AG04450 (cell line): ENCODE data around the gene SLC29A3. TPM values are rescaled to one million over a fixed set of nuclear protein-coding genes. Genes with fewer than 3 reads are reported as not detected.
"Not testable (repeated sequence)": the region's sequence is repeated elsewhere in the genome, so short reads cannot be mapped to it uniquely, and the experiment has no call there.

Experiments
- CTCF ChIA-PET: fragments of 300-600, 350-600 bp; formaldehyde crosslinking; extraction: SDS; loops from one replicate; lab custom pipeline; 2022; ENCODE audit warnings: antibody characterized with exemption, inconsistent platforms; lab: Charles Lee
- POLR2A ChIA-PET: fragments of 350-600 bp; formaldehyde crosslinking; extraction: SDS; loops from one replicate; lab custom pipeline; 2021; ENCODE audit warnings: antibody characterized with exemption, inconsistent platforms; lab: Yijun Ruan, JAX
- DNase-seq: peaks from one replicate; pipeline ENCODE4 v3.0.0-alpha.2; 2011; ENCODE audit warnings: low read depth, low spot score
- H3K27ac ChIP-seq: one replicate; pipeline ENCODE4 v1.5.1; 2012; ENCODE audit warnings: low read depth, low read length, control low read depth
- H3K27me3 ChIP-seq: one replicate; pipeline ENCODE4 v1.6.0; 2012; ENCODE audit warnings: low read length; ENCODE audit not compliant: control insufficient read depth, insufficient read depth
- H3K4me3 ChIP-seq: 2 replicates; pipeline ENCODE4 v1.5.1; 2011; ENCODE audit warnings: mild to moderate bottlenecking, low read depth, low read length, control low read depth
- H3K9me3 ChIP-seq: 2 replicates; pipeline ENCODE4 v1.5.1; 2012; ENCODE audit warnings: low read length; ENCODE audit not compliant: control insufficient read depth, insufficient read depth
- polyA plus RNA-seq: library from polyadenylated mRNA; depleted of rRNA; stranded (reverse); fragments of >200 nt; gene quantifications from 2 replicates; pipeline ENCODE4 v1.2.3, GENCODE V29; 2011
- TF ChIP-seq, protein P1 (sequence below): IDR thresholded peaks from 2 replicates; pipeline ENCODE4 v1.5.1; 2011; ENCODE audit warnings: low read depth, low read length, control low read depth, inconsistent platforms

Gene SLC29A3
- polyA plus RNA-seq, 1 experiment = 2.4 TPM

- Histone ChIP-seq H3K27ac (no peak overlapping the region), H3K9me3 (no peaks in the 10 kb centered on the region), H3K4me3 (no peak overlapping the region), H3K27me3 (peaks cover 6% of the 10 kb centered on the region)
- ChIA-PET CTCF (no interaction called here), POLR2A (no interaction called here)
- TF ChIP-seq, protein P1, sequence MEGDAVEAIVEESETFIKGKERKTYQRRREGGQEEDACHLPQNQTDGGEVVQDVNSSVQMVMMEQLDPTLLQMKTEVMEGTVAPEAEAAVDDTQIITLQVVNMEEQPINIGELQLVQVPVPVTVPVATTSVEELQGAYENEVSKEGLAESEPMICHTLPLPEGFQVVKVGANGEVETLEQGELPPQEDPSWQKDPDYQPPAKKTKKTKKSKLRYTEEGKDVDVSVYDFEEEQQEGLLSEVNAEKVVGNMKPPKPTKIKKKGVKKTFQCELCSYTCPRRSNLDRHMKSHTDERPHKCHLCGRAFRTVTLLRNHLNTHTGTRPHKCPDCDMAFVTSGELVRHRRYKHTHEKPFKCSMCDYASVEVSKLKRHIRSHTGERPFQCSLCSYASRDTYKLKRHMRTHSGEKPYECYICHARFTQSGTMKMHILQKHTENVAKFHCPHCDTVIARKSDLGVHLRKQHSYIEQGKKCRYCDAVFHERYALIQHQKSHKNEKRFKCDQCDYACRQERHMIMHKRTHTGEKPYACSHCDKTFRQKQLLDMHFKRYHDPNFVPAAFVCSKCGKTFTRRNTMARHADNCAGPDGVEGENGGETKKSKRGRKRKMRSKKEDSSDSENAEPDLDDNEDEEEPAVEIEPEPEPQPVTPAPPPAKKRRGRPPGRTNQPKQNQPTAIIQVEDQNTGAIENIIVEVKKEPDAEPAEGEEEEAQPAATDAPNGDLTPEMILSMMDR = no peak
- no peak for DNase-seq
Observed at GRCh38 chr10:71353639-71354038, 34.6 kb downstream of the SLC29A3 start.

DNA sequence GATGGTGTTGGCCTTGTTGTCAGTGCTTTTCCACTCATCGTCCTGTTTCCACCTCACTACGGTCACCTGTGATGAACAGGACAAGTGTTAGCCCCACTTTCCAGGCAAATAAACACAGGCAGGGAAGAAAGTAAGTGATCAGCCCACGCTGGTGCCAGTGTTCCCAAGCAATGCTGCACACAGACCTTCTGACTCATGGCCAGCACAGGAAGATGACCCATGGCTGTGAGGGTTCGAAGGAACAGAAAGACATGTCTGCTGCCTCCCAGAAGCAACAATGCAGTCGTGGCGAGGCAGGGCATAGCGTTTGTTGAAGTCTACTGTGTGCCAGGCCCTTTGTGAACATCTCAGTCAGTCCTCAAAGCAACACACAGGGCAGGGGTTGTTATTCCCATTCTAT, 35.7 kb downstream of the SLC29A3 start:
- peaks cover 6% of the 10 kb centered on the region for H3K27me3 ChIP-seq
- TF ChIP-seq, protein P1 = no peak
- DNase-seq = no peak
- ChIA-PET POLR2A (no interaction called here), CTCF (no interaction called here)
- H3K27ac ChIP-seq = no peak overlapping the region
- H3K9me3 ChIP-seq = no peaks in the 10 kb centered on the region
- no peak overlapping the region for H3K4me3 ChIP-seq

GRCh38 chr10:71355886-71356285, 36.8 kb downstream of the SLC29A3 start:
- CTCF ChIA-PET = interaction anchor here (0.7 kb wide), 1 partner anchor 41 kb away, joined by 3 read pairs; no protein-coding TSS in a partner anchor
- no peak for DNase-seq
- no peaks in the 10 kb centered on the region for H3K9me3 ChIP-seq
- TF ChIP-seq, protein P1 = no peak
- no peak overlapping the region for H3K27ac ChIP-seq
- H3K4me3 ChIP-seq = no peak overlapping the region
- POLR2A ChIA-PET = no interaction called here
- peaks cover 2% of the 10 kb centered on the region for H3K27me3 ChIP-seq

GRCh38 chr10:71357792-71358265, 38.8 kb downstream of the SLC29A3 start:
- POLR2A ChIA-PET = no interaction called here
- no peak overlapping the region for H3K27ac ChIP-seq
- CTCF ChIA-PET = no interaction called here

GRCh38 chr10:71358277-71358676, 39.2 kb downstream of the SLC29A3 start:
- H3K27ac ChIP-seq = no peak overlapping the region
- no peaks in the 10 kb centered on the region for H3K27me3 ChIP-seq
- H3K4me3 ChIP-seq = no peak overlapping the region
- TF ChIP-seq, protein P1 = no peak
- no peaks in the 10 kb centered on the region for H3K9me3 ChIP-seq
- POLR2A ChIA-PET = no interaction called here
- CTCF ChIA-PET = no interaction called here
- DNase-seq = no peak

More at GRCh38 chr10:71357792-71358265, 38.8 kb downstream of the SLC29A3 start:
- no peaks in the 10 kb centered on the region for H3K9me3 ChIP-seq
- no peak for DNase-seq
- no peak overlapping the region for H3K4me3 ChIP-seq
- no peaks in the 10 kb centered on the region for H3K27me3 ChIP-seq
- TF ChIP-seq, protein P1 = no peak

- H3K4me3 ChIP-seq, POLR2A ChIA-PET, DNase-seq, H3K27ac ChIP-seq, H3K9me3 ChIP-seq, H3K27me3 ChIP-seq: not testable (repeated sequence)
- CTCF ChIA-PET = interaction anchor here (1.3 kb wide), 1 partner anchor 18 kb away, joined by 3 read pairs; no protein-coding TSS in a partner anchor
Observed at GRCh38 chr10:71358906-71359305, 39.8 kb downstream of the SLC29A3 start.
